ENCODE measurements around the gene MRPS2. TPM values are rescaled to one million over a fixed set of nuclear protein-coding genes. Genes with fewer than 3 reads are reported as not detected.

The MRPS2 gene
- total RNA-seq, 1 experiment from 2014 or later: 81.0 TPM

GRCh38 chr9:135519179-135519971 lies 18.9 kb downstream of the MRPS2 start:
- Histone ChIP-seq H4K91ac (ENCODE audit: insufficient read length, low read depth, low read length) (no peak overlapping the region), H3K4me2 (ENCODE audit: insufficient read depth, insufficient read length, low read length) (no peak overlapping the region), H3K18ac (ENCODE audit: insufficient read length, low read depth, low read length) (no peak overlapping the region), H3K4me1 (ENCODE audit: insufficient read depth, low read length) (no peaks in the 10 kb centered on the region; the same call in 1 of the 2 replicates), H3K4ac (ENCODE audit: low read depth, low read length) (no peak overlapping the region), H4K5ac (ENCODE audit: insufficient read length, low read depth, low read length) (no peak overlapping the region), H3K23me2 (ENCODE audit: insufficient read length, low read depth, low read length, poor library complexity, severe bottlenecking) (no peaks in the 10 kb centered on the region), H2AK5ac (ENCODE audit: insufficient read length, low read length) (no peak overlapping the region), H3K27me3 (ENCODE audit: insufficient read depth, low read length) (no peaks in the 10 kb centered on the region), H3K23ac (ENCODE audit: insufficient read length, low read depth, low read length) (no peak overlapping the region), H3K56ac (ENCODE audit: insufficient read length, low read depth, low read length) (no peak overlapping the region), H4K8ac (replicated peaks; ENCODE audit: insufficient read length, low read depth, low read length) (no peak overlapping the region), H2BK12ac (ENCODE audit: insufficient read length, low read depth, low read length) (no peak overlapping the region), H2AFZ (ENCODE audit: low read length) (no peak overlapping the region), H3K79me2 (ENCODE audit: insufficient read depth, low read length) (no peaks in the 10 kb centered on the region), H2BK5ac (ENCODE audit: insufficient read length, low read length) (no peak overlapping the region), H4K20me1 (ENCODE audit: control insufficient read depth, insufficient read depth, insufficient read length) (no peaks in the 10 kb centered on the region), H2BK20ac (ENCODE audit: low read depth, low read length, poor library complexity, severe bottlenecking) (no peak overlapping the region), H3K14ac (ENCODE audit: insufficient read depth, low read length) (no peak overlapping the region), H3K27ac (ENCODE audit: insufficient read length, low read depth, low read length) (no peak overlapping the region), H3K9me3 (ENCODE audit: control insufficient read depth, low read depth, low read length) (no peaks in the 10 kb centered on the region), H2BK15ac (ENCODE audit: low read depth, low read length) (no peak overlapping the region), H3K79me1 (ENCODE audit: insufficient read depth, low read depth, low read length, poor library complexity, severe bottlenecking) (no peaks in the 10 kb centered on the region), H2BK120ac (ENCODE audit: low read depth, low read length, poor library complexity, severe bottlenecking) (no peak overlapping the region), H3K9ac (ENCODE audit: extremely low read depth, insufficient read length, low read length) (no peak overlapping the region), H3T11ph (ENCODE audit: low read length) (no peak overlapping the region)
- H3K9me3 Mint-ChIP-seq: peaks cover 0 to 5% of the 10 kb centered on the region in 2 experiments; a peak in 2 of 5 replicates
- H3K27ac Mint-ChIP-seq: no peak overlapping the region
- H3K36me3 Mint-ChIP-seq (ENCODE audit: insufficient read depth in 1 of 3, low read depth in 3 of 3): no peaks in the 10 kb centered on the region
- peaks cover 2 to 5% of the 10 kb centered on the region in 2 experiments; a peak in 1 of 4 replicates for H3K4me1 Mint-ChIP-seq
- WGBS (ENCODE audit: extremely low coverage, insufficient read length, low lambda C conversion rate): no CpG with 5 or more reads among the region's 10 CpGs
- no peak overlapping the region for H3K4me3 Mint-ChIP-seq
- no peak for DNase-seq
- H3K27me3 Mint-ChIP-seq (ENCODE audit: low read depth): peaks cover 2% of the 10 kb centered on the region; the same call in 1 of the 2 replicates
- no peak for TF ChIP-seq CTCF (conservative IDR thresholded peaks at IDR 0.05)

All from H9 (cell line).